Measurements from ENCODE around the gene TAS2R40.

DNA sequence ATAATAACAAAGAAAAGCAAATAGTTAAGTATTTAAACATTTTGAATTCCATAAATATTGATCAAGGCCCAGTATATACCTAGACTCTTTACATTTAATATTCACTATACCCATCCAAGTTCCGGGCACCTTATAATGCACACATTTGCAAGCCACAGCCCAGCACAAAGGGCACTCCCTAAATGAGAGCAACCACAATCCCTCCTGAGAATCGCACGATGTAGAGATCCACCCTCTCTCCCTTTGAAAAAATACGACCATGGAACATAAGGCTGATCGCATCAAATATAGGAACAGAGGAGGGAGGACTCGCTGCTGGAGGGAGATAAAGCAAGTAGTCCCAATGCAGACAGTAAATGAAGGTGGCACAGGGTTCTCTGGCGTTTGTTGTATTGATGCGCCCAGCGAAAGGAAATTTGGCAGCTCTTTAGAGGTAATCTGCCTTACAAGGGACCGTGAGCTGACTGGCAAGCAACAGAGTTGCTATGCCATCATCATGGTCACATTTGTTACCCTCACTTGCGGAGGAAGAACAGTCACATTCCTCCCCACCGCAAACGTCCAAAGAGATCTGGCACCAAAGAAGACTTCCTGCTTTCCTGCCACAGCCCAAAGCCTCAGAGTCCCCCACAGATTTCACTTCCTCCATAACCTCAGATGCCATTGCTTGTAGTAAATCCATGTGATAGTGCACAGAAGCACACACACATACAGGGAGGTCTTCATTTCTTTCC, 16.1 kb upstream of the TAS2R40 start:
- TF ChIP-seq POLR2AphosphoS5 (IDR thresholded peaks at IDR 0.05; ENCODE audit: low read depth, low read length) (no peak), POLR2A (IDR thresholded peaks at IDR 0.05; ENCODE audit: low read depth, low read length) (no peak), TAF1 (IDR thresholded peaks at IDR 0.05; ENCODE audit: low read depth, low read length) (no peak), POU2F2 (IDR thresholded peaks at IDR 0.05; ENCODE audit: low read depth, low read length) (no peak), SPI1 (IDR thresholded peaks at IDR 0.05; ENCODE audit: low read depth, low read length) (peak; percentile 95)
